Measurements from ENCODE around the gene DCTN3.

The DCTN3 gene

GRCh38 chr9:34620061-34620994, at the start of gene DCTN3:
TSS of gene DCTN3 (minus strand) at chr9:34620495. CDS start at chr9:34620464, 31 bp downstream.
- peak; percentile 81 to 90 (median 88) for DNase-seq (ENCODE audit: low read depth in 3 of 3)

GRCh38 chr9:34665381-34666250, 45.3 kb upstream of the DCTN3 start:
- peak; percentile 62 to 78 (median 64) for DNase-seq (ENCODE audit: low read depth in 3 of 3)

GRCh38 chr9:34665067-34665380, 44.7 kb upstream of the DCTN3 start:
- no peak for DNase-seq (ENCODE audit: low read depth in 3 of 3)

- DNase-seq (ENCODE audit: low read depth in 3 of 3), result peak in 2 of 3 experiments; percentile 31 to 75
Measured at GRCh38 chr9:34664281-34665066, 44.2 kb upstream of the DCTN3 start.

GRCh38 chr9:34663303-34663605, 43.0 kb upstream of the DCTN3 start:
- no peak for DNase-seq (ENCODE audit: low read depth in 3 of 3)

- no peak for DNase-seq (ENCODE audit: low read depth in 3 of 3)
Measured at GRCh38 chr9:34662526-34663302, 42.4 kb upstream of the DCTN3 start, which contains the start of gene CCL27. TSS of gene CCL27 (minus strand) at chr9:34662657. CDS start at chr9:34662633, 24 bp downstream.

- DNase-seq (ENCODE audit: low read depth in 3 of 3), result no peak
Measured at GRCh38 chr9:34659592-34660253, 39.4 kb upstream of the DCTN3 start.

GRCh38 chr9:34658461-34658860, 38.2 kb upstream of the DCTN3 start:
- DNase-seq (ENCODE audit: low read depth in 3 of 3), result no peak

GRCh38 chr9:34656992-34657391, 36.7 kb upstream of the DCTN3 start:
- no peak for DNase-seq (ENCODE audit: low read depth in 3 of 3)

- DNase-seq (ENCODE audit: low read depth in 3 of 3), result no peak
Measured at GRCh38 chr9:34655394-34655793, 35.1 kb upstream of the DCTN3 start.

- no peak for DNase-seq (ENCODE audit: low read depth in 3 of 3)
Measured at GRCh38 chr9:34654323-34655051, 34.2 kb upstream of the DCTN3 start.

GRCh38 chr9:34653151-34654072, 33.1 kb upstream of the DCTN3 start:
- DNase-seq (ENCODE audit: low read depth in 3 of 3), result no peak

- no peak for DNase-seq (ENCODE audit: low read depth in 3 of 3)
Measured at GRCh38 chr9:34652602-34653000, 32.3 kb upstream of the DCTN3 start.

GRCh38 chr9:34651876-34652601, 31.7 kb upstream of the DCTN3 start, which contains the start of gene IL11RA:
TSS of gene IL11RA (plus strand) at chr9:34652185. CDS start at chr9:34655218, 3,033 bp downstream.
- peak in 1 of 3 experiments; percentile 67 for DNase-seq (ENCODE audit: low read depth in 3 of 3)

GRCh38 chr9:34651321-34651720, 31.0 kb upstream of the DCTN3 start:
- no peak for DNase-seq (ENCODE audit: low read depth in 3 of 3)

GRCh38 chr9:34650816-34651215, 30.5 kb upstream of the DCTN3 start:
- no peak for DNase-seq (ENCODE audit: low read depth in 3 of 3)

GRCh38 chr9:34648673-34649072, 28.4 kb upstream of the DCTN3 start:
- no peak for DNase-seq (ENCODE audit: low read depth in 3 of 3)

GRCh38 chr9:34647651-34648050, 27.4 kb upstream of the DCTN3 start:
- no peak for DNase-seq (ENCODE audit: low read depth in 3 of 3)

Measured in stimulated activated CD4-positive, alpha-beta T cell treated with anti-CD3 and anti-CD28 coated beads, TNF-alpha, amount 100 ng/mL, for 24 hours (primary cell).